NCI-H2196 (cell line): Measurements from ENCODE around the gene ITPR1.

Source experiments
- DNase-seq: peaks from one replicate; lab custom pipeline; 2025; ENCODE audit not compliant: unreplicated experiment; lab: John Stamatoyannopoulos, UW

The ITPR1 gene

GRCh38 chr3:4800595-4800994 lies 307.4 kb downstream of the ITPR1 start:
- no peak for DNase-seq

GRCh38 chr3:4801892-4802291 lies 308.7 kb downstream of the ITPR1 start:
- no peak for DNase-seq

GRCh38 chr3:4802903-4803302 lies 309.8 kb downstream of the ITPR1 start:
- no peak for DNase-seq

GRCh38 chr3:4804161-4805058 lies 311.3 kb downstream of the ITPR1 start:
- no peak for DNase-seq

GRCh38 chr3:4805662-4806061 lies 312.5 kb downstream of the ITPR1 start:
- no peak for DNase-seq

GRCh38 chr3:4806535-4807108 lies 313.5 kb downstream of the ITPR1 start:
- no peak for DNase-seq

GRCh38 chr3:4807381-4808280 lies 314.5 kb downstream of the ITPR1 start:
- no peak for DNase-seq

GRCh38 chr3:4808637-4809036 lies 315.5 kb downstream of the ITPR1 start:
- no peak for DNase-seq

GRCh38 chr3:4809922-4810321 lies 316.8 kb downstream of the ITPR1 start:
- DNase-seq, result no peak

GRCh38 chr3:4812591-4812990 lies 319.4 kb downstream of the ITPR1 start:
- DNase-seq, result no peak

GRCh38 chr3:4813909-4814304 lies 320.8 kb downstream of the ITPR1 start:
- DNase-seq, result no peak

GRCh38 chr3:4814305-4814903 lies 321.3 kb downstream of the ITPR1 start:
- DNase-seq, result no peak

GRCh38 chr3:4814904-4815574 lies 321.9 kb downstream of the ITPR1 start:
- DNase-seq, result no peak

- no peak for DNase-seq
Observed at GRCh38 chr3:4816306-4816705, 323.2 kb downstream of the ITPR1 start.

GRCh38 chr3:4816718-4817117 lies 323.6 kb downstream of the ITPR1 start:
- DNase-seq, result no peak

GRCh38 chr3:4817128-4817527 lies 324.0 kb downstream of the ITPR1 start:
- no peak for DNase-seq

GRCh38 chr3:4818164-4818563 lies 325.0 kb downstream of the ITPR1 start:
- no peak for DNase-seq

- no peak for DNase-seq
Observed at GRCh38 chr3:4818986-4819693, 326.0 kb downstream of the ITPR1 start.

GRCh38 chr3:4819746-4820145 lies 326.6 kb downstream of the ITPR1 start:
- DNase-seq, result no peak
